B cell (primary cell): ENCODE results near the gene NT5DC4. TPM values are rescaled to one million over a fixed set of nuclear protein-coding genes. Genes with fewer than 3 reads are reported as not detected.

Source experiments
- ATAC-seq: fragments of 200-7000 bp; cut with Tn5 transposase; one replicate; pipeline ENCODE4 v1.10.0; 2021; ENCODE audit warnings: low read depth, mild to moderate bottlenecking, moderate number of reproducible peaks, moderate library complexity
- CTCF ChIA-PET: fragments of 350-600 bp; sonication (Branson Sonifier 250); formaldehyde crosslinking; loops from one replicate; lab custom pipeline; 2021; ENCODE audit warnings: antibody characterized with exemption, inconsistent platforms; lab: Charles Lee
- POLR2A ChIA-PET: fragments of 350-600 bp; sonication (Branson Sonifier 250); formaldehyde crosslinking; loops from one replicate; lab custom pipeline; 2021; ENCODE audit warnings: antibody characterized with exemption; lab: Charles Lee
- DNase-seq: peaks from one replicate; pipeline ENCODE4 v3.0.0; 2013
- H2AFZ ChIP-seq: 2 replicates; pipeline ENCODE4 v1.6.1; 2012; ENCODE audit warnings: mild to moderate bottlenecking, low read depth, low read length; ENCODE audit not compliant: insufficient read depth, poor library complexity, severe bottlenecking
- H3K27ac ChIP-seq, 2 donors: 1 replicate in 1 of 2; 2 replicates in 1 of 2; pipeline ENCODE4 v1.5.1; 2012 to 2013; ENCODE audit warnings: low read length in 2 of 2, mild to moderate bottlenecking in 2 of 2, moderate library complexity in 1 of 2
- H3K27me3 ChIP-seq, 4 experiments: fragments of 200-600 bp in 1 of 4; sonication (generic) in 1 of 4; replicated peaks in 1 of 4; 1 replicate in 2 of 4; 2 replicates in 2 of 4; pipeline versions ENCODE4 v1.6.1 to v1.7.0; 2013 to 2016; ENCODE audit warnings: low read length in 3 of 4, mild to moderate bottlenecking in 2 of 4, mixed read lengths in 1 of 4, moderate library complexity in 1 of 4; ENCODE audit not compliant: insufficient read depth in 4 of 4, control insufficient read depth in 3 of 4; ENCODE audit errors: control extremely low read depth in 1 of 4
- H3K36me3 ChIP-seq, 2 experiments: replicated peaks in 1 of 2; 1 replicate in 1 of 2; 2 replicates in 1 of 2; pipeline versions ENCODE4 v1.6.1 to v1.7.1; 2013; ENCODE audit warnings: low read length in 1 of 2; ENCODE audit not compliant: insufficient read depth in 2 of 2, control insufficient read depth in 1 of 2; ENCODE audit errors: control extremely low read depth in 1 of 2, extremely low read depth in 1 of 2
- H3K4me1 ChIP-seq, 2 donors: fragments of 200-600 bp in 1 of 2; sonication (generic) in 1 of 2; 1 replicate in 1 of 2; 2 replicates in 1 of 2; pipeline versions ENCODE4 v1.5.1 to v1.6.1; 2013 to 2017; ENCODE audit warnings: low read length in 2 of 2; ENCODE audit not compliant: control insufficient read depth in 2 of 2, insufficient read depth in 2 of 2
- H3K4me2 ChIP-seq: replicated peaks from 2 replicates; pipeline ENCODE3; 2012; ENCODE audit warnings: mild to moderate bottlenecking, low read depth, low read length; ENCODE audit not compliant: poor library complexity, severe bottlenecking
- H3K4me3 ChIP-seq, 5 experiments: fragments of 200-600 bp in 1 of 5; sonication (generic) in 1 of 5; 1 replicate in 3 of 5; 2 replicates in 2 of 5; pipeline versions ENCODE4 v1.5.1 to v1.7.0; 2011 to 2016; ENCODE audit warnings: low read length in 4 of 5, mild to moderate bottlenecking in 4 of 5, low read depth in 2 of 5, control low read depth in 1 of 5, moderate library complexity in 1 of 5; ENCODE audit not compliant: insufficient read depth in 1 of 5; ENCODE audit errors: control extremely low read depth in 1 of 5, extremely low read depth in 1 of 5
- H3K79me2 ChIP-seq: fragments of 200-600 bp; sonication (generic); one replicate; pipeline ENCODE4 v1.6.0; 2016; ENCODE audit warnings: low read length; ENCODE audit not compliant: control insufficient read depth, insufficient read depth
- H3K9ac ChIP-seq: fragments of 200-600 bp; sonication (generic); 2 replicates; pipeline ENCODE4 v1.6.1; 2017; ENCODE audit warnings: mild to moderate bottlenecking, low read length, moderate library complexity
- H3K9me3 ChIP-seq, 3 donors: one replicate each; pipeline versions ENCODE4 v1.6.1 to v1.7.1; 2013; ENCODE audit warnings: low read length in 2 of 3; ENCODE audit not compliant: control insufficient read depth in 2 of 3, insufficient read depth in 1 of 3; ENCODE audit errors: control extremely low read depth in 1 of 3
- H4K20me1 ChIP-seq: 2 replicates; pipeline ENCODE4 v1.6.0; 2012; ENCODE audit warnings: mild to moderate bottlenecking, low read length; ENCODE audit not compliant: insufficient read depth, control insufficient read depth, poor library complexity, severe bottlenecking
- H3K27ac Mint-ChIP-seq: one replicate; pipeline ENCODE4 v1.8.0; 2021; ENCODE audit warnings: mixed read lengths
- H3K27me3 Mint-ChIP-seq: one replicate; pipeline ENCODE4 v1.8.0; 2021; ENCODE audit warnings: mixed read lengths
- H3K4me1 Mint-ChIP-seq: one replicate; pipeline ENCODE4 v1.8.0; 2021; ENCODE audit warnings: mixed read lengths
- H3K4me3 Mint-ChIP-seq: one replicate; pipeline ENCODE4 v1.8.0; 2021; ENCODE audit warnings: mixed read lengths
- H3K9me3 Mint-ChIP-seq: one replicate; pipeline ENCODE4 v1.8.0; 2022; ENCODE audit warnings: mixed read lengths; ENCODE audit not compliant: insufficient read depth
- CTCF ChIP-seq: fragments of 200-600 bp; IDR thresholded peaks from one replicate; pipeline ENCODE4 v1.8.0; 2022; ENCODE audit warnings: antibody characterized with exemption, mild to moderate bottlenecking
- EZH2 ChIP-seq: IDR thresholded peaks from 2 replicates; pipeline ENCODE4 v1.6.1; 2012; ENCODE audit warnings: borderline replicate concordance, low read depth, mild to moderate bottlenecking, moderate library complexity, low read length; ENCODE audit not compliant: insufficient read depth, poor library complexity, severe bottlenecking
- WGBS: methylation state at CpG from one replicate; pipeline ENCODE4 v1.1.5; 2013; ENCODE audit warnings: missing lambda C conversion rate; ENCODE audit not compliant: insufficient coverage; 5-methylcytosine and 5-hydroxymethylcytosine counted together
- intact Hi-C: fragments of 100-400 bp; cut with micrococcal nuclease; formaldehyde crosslinking; loops from one replicate; pipeline ENCODE4 v1.10.0; 2022
- polyA plus RNA-seq: library from polyadenylated mRNA; depleted of rRNA; stranded (reverse); fragments of >200 nt; gene quantifications from 2 replicates; pipeline ENCODE4 v1.2.3, GENCODE V29; 2012
- total RNA-seq, 2 donors: library from RNA; stranded (reverse); fragments of 120-200 nt in 1 of 2; gene quantifications; 1 replicate in 1 of 2; 2 replicates in 1 of 2; pipeline versions ENCODE4 v1.2.3 to v1.2.4, GENCODE V29; 2013 to 2022

The NT5DC4 gene
- total and polyA plus RNA-seq, 2 donors (not counting 1 experiment from before 2014, with no cell fraction given): 2.0 TPM; not detected in 1

- no peak overlapping the region for H3K27ac ChIP-seq
- Mint-ChIP-seq H3K4me1 (peaks cover 17% of the 10 kb centered on the region), H3K27me3 (no peaks in the 10 kb centered on the region), H3K4me3 (no peak overlapping the region), H3K27ac (peak overlapping the region; percentile 29), H3K9me3 (no peaks in the 10 kb centered on the region)
- H3K4me1 ChIP-seq: peaks cover 8 to 29% of the 10 kb centered on the region in 2 donors
- WGBS: 92% methylated on average over 7 of the region's 9 CpGs
- H3K4me3 ChIP-seq: no peak overlapping the region
- no peaks in the 10 kb centered on the region for H3K9me3 ChIP-seq
- intact Hi-C loops: loop anchor here (10.0 kb wide), 1 partner anchor 668 kb away; the partner anchor contains the start of gene TMEM87B
- DNase-seq (no peak), ATAC-seq (no peak)
- no peaks in the 10 kb centered on the region for H3K79me2 ChIP-seq
- H3K4me2 ChIP-seq: no peak overlapping the region
- H3K9ac ChIP-seq: no peak overlapping the region
- ChIA-PET POLR2A (interaction anchor here (1.7 kb wide), 1 partner anchor 14 kb away, joined by 4 read pairs; no protein-coding TSS in a partner anchor), CTCF (interaction anchor here (0.6 to 19.8 kb wide), 5 partner anchors 16 to 640 kb away, joined by 3 to 496 read pairs (median 67); no protein-coding TSS in a partner anchor)
- H4K20me1 ChIP-seq: no peaks in the 10 kb centered on the region
- no peak overlapping the region for H2AFZ ChIP-seq
- TF ChIP-seq CTCF (no peak), EZH2 (no peak)
- H3K36me3 ChIP-seq: no peaks in the 10 kb centered on the region
- no peaks in the 10 kb centered on the region for H3K27me3 ChIP-seq
Observed at GRCh38 chr2:112722816-112723546, 2.2 kb downstream of the NT5DC4 start.

GRCh38 chr2:112723547-112723940, 2.7 kb downstream of the NT5DC4 start:
- H3K36me3 ChIP-seq: no peaks in the 10 kb centered on the region
- no peaks in the 10 kb centered on the region for H4K20me1 ChIP-seq
- Mint-ChIP-seq H3K4me3 (no peak overlapping the region), H3K4me1 (peaks cover 17% of the 10 kb centered on the region), H3K27ac (no peak overlapping the region), H3K27me3 (no peaks in the 10 kb centered on the region), H3K9me3 (no peaks in the 10 kb centered on the region)
- no peak for ATAC-seq
- no peaks in the 10 kb centered on the region for H3K9me3 ChIP-seq
- H3K4me3 ChIP-seq: no peak overlapping the region
- 94% methylated on average over 2 of the region's 6 CpGs for WGBS
- no peak overlapping the region for H3K9ac ChIP-seq
- ChIA-PET POLR2A (interaction anchor here (1.7 to 3.8 kb wide), 2 partner anchors 15 to 77 kb away, joined by 4 to 19 read pairs; partner anchors contain the start of gene SLC20A1), CTCF (interaction anchor here (0.6 to 19.8 kb wide), 5 partner anchors 17 to 641 kb away, joined by 3 to 496 read pairs (median 67); no protein-coding TSS in a partner anchor)
- H3K4me1 ChIP-seq: peaks cover 8 to 29% of the 10 kb centered on the region in 2 donors
- no peak for DNase-seq
- no peaks in the 10 kb centered on the region for H3K27me3 ChIP-seq
- no peak overlapping the region for H2AFZ ChIP-seq
- intact Hi-C loops: loop anchor here (10.0 kb wide), 1 partner anchor 669 kb away; the partner anchor contains the start of gene TMEM87B
- no peak overlapping the region for H3K4me2 ChIP-seq
- no peak overlapping the region for H3K27ac ChIP-seq
- H3K79me2 ChIP-seq: no peaks in the 10 kb centered on the region
- no peak for TF ChIP-seq EZH2
- TF ChIP-seq CTCF: no peak
